ENCODE data around the gene ERBB3. TPM values are rescaled to one million over a fixed set of nuclear protein-coding genes. Genes with fewer than 3 reads are reported as not detected.

The ERBB3 gene
- total RNA-seq, 1 donor from 2014 or later, result 144 TPM

GRCh38 chr12:56130876-56131275 is 50.9 kb downstream of the ERBB3 start:
- Mint-ChIP-seq H3K27ac (ENCODE audit: unreplicated experiment) (peak overlapping the region; percentile 54), H3K4me3 (peak overlapping the region; percentile 85), H3K36me3 (ENCODE audit: low read depth) (peaks cover 20% of the 10 kb centered on the region), H3K9me3 (no peaks in the 10 kb centered on the region), H3K4me1 (peaks cover 38% of the 10 kb centered on the region), H3K27me3 (ENCODE audit: low read depth) (no peaks in the 10 kb centered on the region)
- no peak for TF ChIP-seq CTCF (conservative IDR thresholded peaks at IDR 0.05)
- DNase-seq (ENCODE audit: low read depth, low spot score), result no peak

DNA sequence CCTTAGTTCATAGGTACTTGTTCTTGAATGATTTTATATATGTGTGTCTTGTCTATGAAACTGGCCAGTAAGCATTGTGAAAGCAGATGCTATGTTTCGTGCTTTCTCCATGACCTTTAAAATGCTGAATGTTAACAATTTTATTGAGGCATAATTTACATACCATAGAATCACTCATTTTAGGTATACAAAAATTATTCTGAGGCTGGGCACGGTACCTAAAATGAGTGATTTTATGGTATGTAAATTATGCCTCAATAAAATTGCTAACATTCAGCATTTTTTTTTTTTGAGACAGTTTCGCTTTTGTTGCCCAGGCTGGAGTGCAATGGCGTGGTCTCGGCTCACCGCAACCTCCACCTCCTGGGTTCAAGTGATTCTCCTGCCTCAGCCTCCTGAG is 54.9 kb downstream of the ERBB3 start:
- no peak for TF ChIP-seq CTCF (conservative IDR thresholded peaks at IDR 0.05)
- H3K9me3 Mint-ChIP-seq, result no peaks in the 10 kb centered on the region
- H3K27ac Mint-ChIP-seq (ENCODE audit: unreplicated experiment), result no peak overlapping the region
- H3K4me1 Mint-ChIP-seq, result peaks cover 6% of the 10 kb centered on the region
- H3K4me3 Mint-ChIP-seq, result no peak overlapping the region
- DNase-seq (ENCODE audit: low read depth, low spot score), result no peak
- H3K36me3 Mint-ChIP-seq (ENCODE audit: low read depth), result peaks cover 41% of the 10 kb centered on the region
- H3K27me3 Mint-ChIP-seq (ENCODE audit: low read depth), result no peaks in the 10 kb centered on the region

GRCh38 chr12:56137853-56138571 is 58.0 kb downstream of the ERBB3 start:
- Mint-ChIP-seq H3K27ac (ENCODE audit: unreplicated experiment) (peak overlapping the region; percentile 29), H3K4me1 (no peaks in the 10 kb centered on the region), H3K4me3 (no peak overlapping the region), H3K9me3 (no peaks in the 10 kb centered on the region), H3K27me3 (ENCODE audit: low read depth) (no peaks in the 10 kb centered on the region), H3K36me3 (ENCODE audit: low read depth) (peaks cover 44% of the 10 kb centered on the region)
- no peak for TF ChIP-seq CTCF (conservative IDR thresholded peaks at IDR 0.05)
- DNase-seq (ENCODE audit: low read depth, low spot score), result no peak

DNA sequence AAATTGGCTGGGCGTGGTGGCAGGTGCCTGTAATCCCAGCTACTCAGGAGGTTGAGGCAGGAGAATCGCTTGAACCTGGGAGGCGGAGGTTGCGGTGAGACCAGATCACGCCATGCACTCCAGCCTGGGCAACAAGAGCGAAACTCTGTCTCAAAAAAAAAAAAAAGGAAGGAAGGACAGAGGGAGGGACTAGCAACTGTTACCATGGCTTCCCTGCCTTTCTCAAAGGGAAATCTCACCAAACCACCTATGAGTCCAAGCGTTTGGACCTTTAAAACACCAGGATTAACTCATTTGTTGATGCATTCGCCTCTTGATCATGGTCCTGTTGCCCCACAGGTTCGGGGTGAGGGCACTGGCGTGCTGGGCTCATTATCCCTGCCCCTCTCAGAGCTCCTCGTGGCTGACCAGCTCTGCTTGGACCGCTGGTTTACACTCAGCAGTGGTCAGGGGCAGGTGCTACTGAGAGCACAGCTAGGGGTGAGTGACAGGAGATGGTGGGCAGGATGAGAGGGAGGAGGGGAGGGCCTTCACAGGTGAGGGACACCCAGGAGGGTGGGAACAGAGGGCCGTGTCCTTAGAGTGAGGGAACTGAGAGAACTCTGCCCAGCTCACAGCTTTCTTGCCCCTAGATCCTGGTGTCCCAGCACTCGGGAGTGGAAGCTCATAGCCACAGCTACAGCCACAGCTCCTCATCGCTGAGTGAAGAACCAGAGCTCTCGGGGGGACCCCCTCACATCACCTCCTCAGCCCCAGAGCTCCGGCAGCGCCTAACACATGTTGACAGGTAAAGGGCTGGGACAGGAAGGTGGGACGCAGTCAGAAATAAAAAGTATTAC is 62.2 kb downstream of the ERBB3 start:
- H3K27ac Mint-ChIP-seq (ENCODE audit: unreplicated experiment), result no peak overlapping the region
- no peak overlapping the region for H3K4me3 Mint-ChIP-seq
- H3K9me3 Mint-ChIP-seq, result no peaks in the 10 kb centered on the region
- no peaks in the 10 kb centered on the region for H3K27me3 Mint-ChIP-seq (ENCODE audit: low read depth)
- no peak for TF ChIP-seq CTCF (conservative IDR thresholded peaks at IDR 0.05)
- peaks cover 46% of the 10 kb centered on the region for H3K36me3 Mint-ChIP-seq (ENCODE audit: low read depth)
- no peak for DNase-seq (ENCODE audit: low read depth, low spot score)
- no peaks in the 10 kb centered on the region for H3K4me1 Mint-ChIP-seq

GRCh38 chr12:56143217-56143616 is 63.3 kb downstream of the ERBB3 start:
- H3K27me3 Mint-ChIP-seq (ENCODE audit: low read depth), result no peaks in the 10 kb centered on the region
- H3K4me3 Mint-ChIP-seq, result peak overlapping the region; percentile 34
- no peaks in the 10 kb centered on the region for H3K9me3 Mint-ChIP-seq
- H3K27ac Mint-ChIP-seq (ENCODE audit: unreplicated experiment), result peak overlapping the region; percentile 57
- no peaks in the 10 kb centered on the region for H3K4me1 Mint-ChIP-seq
- no peak for TF ChIP-seq CTCF (conservative IDR thresholded peaks at IDR 0.05)
- no peak for DNase-seq (ENCODE audit: low read depth, low spot score)
- peaks cover 40% of the 10 kb centered on the region for H3K36me3 Mint-ChIP-seq (ENCODE audit: low read depth)
